HCT116 (cell line): ENCODE measurements around the gene TEAD1. TPM values are rescaled to one million over a fixed set of nuclear protein-coding genes. Genes with fewer than 3 reads are reported as not detected.

Source experiments
- ATAC-seq: fragments of 200-7000 bp; cut with Tn5 transposase; 2 replicates; pipeline ENCODE4 v1.9.1; 2020; ENCODE audit warnings: mild to moderate bottlenecking, moderate library complexity
- BruUV-seq: library from RNA; stranded (reverse); fragments of 400-500 nt; replicated peaks from 2 replicates; lab custom pipeline; 2021; lab: Mats Ljungman, UMichigan
- CTCF ChIA-PET: fragments of 300-600 bp; sonication (Branson Sonifier 250); formaldehyde crosslinking; loops from one replicate; lab custom pipeline; 2021; ENCODE audit warnings: antibody characterized with exemption; lab: Charles Lee
- POLR2A ChIA-PET: fragments of 300-600, 350-600 bp; sonication (Branson Sonifier 250); formaldehyde crosslinking; loops from one replicate; lab custom pipeline; 2021; ENCODE audit warnings: antibody characterized with exemption; lab: Charles Lee
- RAD21 ChIA-PET, 2 experiments: fragments of 300-600 bp; sonication (Branson Sonifier 250); formaldehyde crosslinking; loops; one replicate each; lab custom pipeline; 2023; ENCODE audit warnings: low total read pairs in 2 of 2; ENCODE audit not compliant: uncharacterized antibody in 2 of 2, unreplicated experiment in 2 of 2, low non-redundant PET in 1 of 2; lab: Charles Lee
- DNase-seq: peaks from one replicate; pipeline ENCODE4 v3.0.0-alpha.2; 2010; ENCODE audit warnings: low read depth, low spot score
- H2AFZ ChIP-seq: fragments of 200-600 bp; shearing (Covaris generic), sonication (generic); 2 replicates; pipeline ENCODE4 v1.6.1; 2017; ENCODE audit warnings: low read depth, mixed run types, mixed read lengths, antibody characterized with exemption, low read length; ENCODE audit not compliant: poor library complexity, severe bottlenecking
- H3K27ac ChIP-seq: 2 replicates; pipeline ENCODE4 v1.5.1; 2012; ENCODE audit warnings: low read depth, low read length
- H3K27me3 ChIP-seq: fragments of 200-600 bp; sonication (generic); 2 replicates; pipeline ENCODE4 v1.6.1; 2016; ENCODE audit warnings: mixed run types, low read length, mixed read lengths; ENCODE audit not compliant: insufficient read depth
- H3K36me3 ChIP-seq, 2 experiments: fragments of 200-500 bp in 1 of 2; fragments of 200-600 bp in 1 of 2; sonication (Bioruptor generic) in 1 of 2; sonication (generic) in 1 of 2; 2 replicates each; pipeline versions ENCODE4 v1.5.1 to v1.6.1; 2014 to 2016; ENCODE audit warnings: low read length in 2 of 2, inconsistent platforms in 1 of 2, mixed read lengths in 1 of 2, mixed run types in 1 of 2; ENCODE audit not compliant: insufficient read depth in 2 of 2, control insufficient read depth in 1 of 2
- H3K4me1 ChIP-seq, 2 experiments: fragments of 200-600 bp in 1 of 2; sonication (generic) in 1 of 2; 2 replicates each; pipeline versions ENCODE4 v1.5.1 to v1.6.1; 2012 to 2017; ENCODE audit warnings: low read length in 2 of 2, inconsistent platforms in 1 of 2, mild to moderate bottlenecking in 1 of 2, mixed read lengths in 1 of 2, mixed run types in 1 of 2, moderate library complexity in 1 of 2; ENCODE audit not compliant: insufficient read depth in 2 of 2, control insufficient read depth in 1 of 2
- H3K4me2 ChIP-seq: fragments of 200-600 bp; sonication (generic); 2 replicates; pipeline ENCODE4 v1.6.1; 2017; ENCODE audit warnings: mixed run types, low read length, mixed read lengths
- H3K4me3 ChIP-seq, 2 experiments: fragments of 200-600 bp in 1 of 2; sonication (generic) in 1 of 2; replicated peaks in 1 of 2; 2 replicates each; pipeline ENCODE4 v1.5.1; 2011 to 2016; ENCODE audit warnings: low read length in 2 of 2, control low read depth in 1 of 2, low read depth in 1 of 2, mild to moderate bottlenecking in 1 of 2, mixed read lengths in 1 of 2, mixed run types in 1 of 2
- H3K79me2 ChIP-seq: fragments of 200-600 bp; sonication (generic); 2 replicates; pipeline ENCODE4 v1.6.1; 2017; ENCODE audit warnings: mild to moderate bottlenecking, mixed run types, low read length, moderate library complexity, mixed read lengths; ENCODE audit not compliant: insufficient read depth
- H3K9ac ChIP-seq: fragments of 200-600 bp; sonication (generic); 2 replicates; pipeline ENCODE4 v1.6.1; 2016; ENCODE audit warnings: low read length, mixed read lengths
- H3K9me2 ChIP-seq: fragments of 200-600 bp; sonication (generic), shearing (Covaris generic); 2 replicates; pipeline ENCODE4 v1.6.1; 2017; ENCODE audit warnings: mixed run types, mild to moderate bottlenecking, moderate library complexity; ENCODE audit not compliant: insufficient read depth
- H3K9me3 ChIP-seq, 2 experiments: fragments of 200-500 bp in 1 of 2; fragments of 200-600 bp in 1 of 2; sonication (Bioruptor generic) in 1 of 2; sonication (generic) in 1 of 2; 2 replicates each; pipeline ENCODE4 v1.6.1; 2014 to 2017; ENCODE audit warnings: low read length in 2 of 2, mixed read lengths in 2 of 2, inconsistent platforms in 1 of 2, low read depth in 1 of 2, mild to moderate bottlenecking in 1 of 2, mixed run types in 1 of 2, moderate library complexity in 1 of 2; ENCODE audit not compliant: control insufficient read depth in 1 of 2, insufficient read depth in 1 of 2
- H4K20me1 ChIP-seq: fragments of 200-600 bp; sonication (generic), shearing (Covaris generic); 2 replicates; pipeline ENCODE4 v1.6.1; 2017; ENCODE audit warnings: mixed run types, mild to moderate bottlenecking, moderate library complexity; ENCODE audit not compliant: insufficient read depth
- CEBPB ChIP-seq: IDR thresholded peaks from 2 replicates; pipeline ENCODE4 v1.6.1; 2012; ENCODE audit warnings: low read depth
- POLR2AphosphoS5 ChIP-seq: IDR thresholded peaks from 2 replicates; pipeline ENCODE4 v1.6.1; 2011; ENCODE audit warnings: mild to moderate bottlenecking, low read depth, low read length, moderate library complexity
- YY1 ChIP-seq: IDR thresholded peaks from 2 replicates; pipeline ENCODE4 v1.6.1; 2011; ENCODE audit warnings: low read length, low read depth, moderate library complexity, mild to moderate bottlenecking; ENCODE audit not compliant: insufficient replicate concordance; ENCODE audit errors: extremely low read depth
- ZNF274 ChIP-seq: fragments of 200-500 bp; sonication (Bioruptor generic); IDR thresholded peaks from 2 replicates; pipeline ENCODE4 v1.6.1; 2014; ENCODE audit warnings: mild to moderate bottlenecking, low read depth, low read length, inconsistent platforms
- intact Hi-C: fragments of 100-400 bp; cut with micrococcal nuclease; formaldehyde crosslinking; loops from 2 replicates; pipeline ENCODE4 v1.10.0; 2022
- total RNA-seq: library from RNA; stranded (reverse); gene quantifications from one replicate; pipeline ENCODE4 v1.2.1, GENCODE V29; 2021; ENCODE audit not compliant: unreplicated experiment
- TF ChIP-seq, protein P1 (sequence below): IDR thresholded peaks from 2 replicates; pipeline ENCODE4 v1.6.1; 2012; ENCODE audit warnings: low read depth

Gene TEAD1
- total RNA-seq, 1 experiment from 2014 or later: 103 TPM

DNA sequence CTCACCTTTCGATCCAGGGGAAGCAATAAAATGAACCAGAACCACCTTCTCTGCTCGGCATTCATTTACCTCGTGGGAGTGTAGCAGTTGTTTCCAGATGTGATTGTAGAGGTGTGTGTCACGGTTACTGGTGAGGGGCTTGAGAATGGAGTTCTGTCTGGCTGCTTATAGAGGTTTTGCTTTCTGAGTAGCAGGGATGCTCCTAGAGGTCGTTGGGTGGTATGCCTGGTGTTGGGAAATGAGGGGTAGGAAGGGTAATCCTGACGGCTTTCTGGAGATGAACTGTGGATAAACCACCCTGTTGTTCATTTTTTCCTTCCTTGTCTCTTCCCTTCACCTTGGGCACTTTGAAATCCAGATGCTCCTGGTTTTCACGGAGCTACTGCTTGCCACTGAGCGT, 8.1 kb downstream of the TEAD1 start:
- no peak overlapping the region for H3K4me2 ChIP-seq
- no peaks in the 10 kb centered on the region for H3K27me3 ChIP-seq
- H3K27ac ChIP-seq: no peak overlapping the region
- CTCF ChIA-PET: no interaction called here
- TF ChIP-seq, protein P1, sequence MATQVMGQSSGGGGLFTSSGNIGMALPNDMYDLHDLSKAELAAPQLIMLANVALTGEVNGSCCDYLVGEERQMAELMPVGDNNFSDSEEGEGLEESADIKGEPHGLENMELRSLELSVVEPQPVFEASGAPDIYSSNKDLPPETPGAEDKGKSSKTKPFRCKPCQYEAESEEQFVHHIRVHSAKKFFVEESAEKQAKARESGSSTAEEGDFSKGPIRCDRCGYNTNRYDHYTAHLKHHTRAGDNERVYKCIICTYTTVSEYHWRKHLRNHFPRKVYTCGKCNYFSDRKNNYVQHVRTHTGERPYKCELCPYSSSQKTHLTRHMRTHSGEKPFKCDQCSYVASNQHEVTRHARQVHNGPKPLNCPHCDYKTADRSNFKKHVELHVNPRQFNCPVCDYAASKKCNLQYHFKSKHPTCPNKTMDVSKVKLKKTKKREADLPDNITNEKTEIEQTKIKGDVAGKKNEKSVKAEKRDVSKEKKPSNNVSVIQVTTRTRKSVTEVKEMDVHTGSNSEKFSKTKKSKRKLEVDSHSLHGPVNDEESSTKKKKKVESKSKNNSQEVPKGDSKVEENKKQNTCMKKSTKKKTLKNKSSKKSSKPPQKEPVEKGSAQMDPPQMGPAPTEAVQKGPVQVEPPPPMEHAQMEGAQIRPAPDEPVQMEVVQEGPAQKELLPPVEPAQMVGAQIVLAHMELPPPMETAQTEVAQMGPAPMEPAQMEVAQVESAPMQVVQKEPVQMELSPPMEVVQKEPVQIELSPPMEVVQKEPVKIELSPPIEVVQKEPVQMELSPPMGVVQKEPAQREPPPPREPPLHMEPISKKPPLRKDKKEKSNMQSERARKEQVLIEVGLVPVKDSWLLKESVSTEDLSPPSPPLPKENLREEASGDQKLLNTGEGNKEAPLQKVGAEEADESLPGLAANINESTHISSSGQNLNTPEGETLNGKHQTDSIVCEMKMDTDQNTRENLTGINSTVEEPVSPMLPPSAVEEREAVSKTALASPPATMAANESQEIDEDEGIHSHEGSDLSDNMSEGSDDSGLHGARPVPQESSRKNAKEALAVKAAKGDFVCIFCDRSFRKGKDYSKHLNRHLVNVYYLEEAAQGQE: no peak
- TF ChIP-seq ZNF274 (no peak), POLR2AphosphoS5 (no peak), YY1 (no peak), CEBPB (no peak)
- TF ChIP-seq, all 23 proteins: peak for 0
- Histone ChIP-seq H3K9me2 (no peaks in the 10 kb centered on the region), H3K9me3 (no peaks in the 10 kb centered on the region), H3K79me2 (peaks cover 100% of the 10 kb centered on the region), H3K4me1 (peaks cover 54 to 65% of the 10 kb centered on the region in 2 experiments), H2AFZ (no peak overlapping the region), H3K4me3 (no peak overlapping the region), H3K9ac (no peak overlapping the region), H3K36me3 (no peaks in the 10 kb centered on the region; a peak in 1 of 4 replicates), H4K20me1 (no peaks in the 10 kb centered on the region)
- no peak for DNase-seq
- intact Hi-C loops: no loop called here
- ChIA-PET RAD21 (no interaction called here), POLR2A (no interaction called here)
- no TSS peak for BruUV-seq
- no peak for ATAC-seq
